PC-9 (cell line): ENCODE data around the gene ARHGAP36.

Experiments
- EZH2 ChIP-seq: fragments of 200-600 bp; sonication (generic); IDR thresholded peaks from 2 replicates; pipeline ENCODE4 v1.8.0; 2017; ENCODE audit warnings: antibody characterized with exemption, low read depth
- TF ChIP-seq, protein P1 (sequence below): fragments of 200-600 bp; sonication (generic); conservative IDR thresholded peaks from 2 replicates; pipeline ENCODE4 v1.6.1; 2017; ENCODE audit warnings: mixed run types, antibody characterized with exemption, mild to moderate bottlenecking, moderate library complexity

DNA sequence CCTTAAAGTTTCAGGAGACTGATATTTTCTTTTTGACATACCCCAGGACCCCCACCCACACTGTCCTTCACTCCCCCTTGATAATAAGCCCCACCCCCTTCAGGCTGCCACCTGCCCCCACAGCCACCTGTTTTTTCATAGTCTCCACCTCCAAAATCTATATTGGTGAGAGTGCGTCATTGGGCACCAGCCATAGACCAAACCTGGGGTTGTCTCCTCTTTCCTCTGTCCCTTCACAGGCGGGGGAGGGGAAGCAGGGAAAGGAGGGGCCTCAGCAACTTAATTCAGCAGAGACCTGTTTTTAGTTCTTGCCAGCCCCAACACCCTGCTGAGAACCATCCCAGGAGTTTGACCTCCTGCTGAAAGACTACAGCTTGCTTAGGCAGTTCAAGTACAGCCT is 1.1 kb downstream of the ARHGAP36 start:
- TF ChIP-seq, protein P1, sequence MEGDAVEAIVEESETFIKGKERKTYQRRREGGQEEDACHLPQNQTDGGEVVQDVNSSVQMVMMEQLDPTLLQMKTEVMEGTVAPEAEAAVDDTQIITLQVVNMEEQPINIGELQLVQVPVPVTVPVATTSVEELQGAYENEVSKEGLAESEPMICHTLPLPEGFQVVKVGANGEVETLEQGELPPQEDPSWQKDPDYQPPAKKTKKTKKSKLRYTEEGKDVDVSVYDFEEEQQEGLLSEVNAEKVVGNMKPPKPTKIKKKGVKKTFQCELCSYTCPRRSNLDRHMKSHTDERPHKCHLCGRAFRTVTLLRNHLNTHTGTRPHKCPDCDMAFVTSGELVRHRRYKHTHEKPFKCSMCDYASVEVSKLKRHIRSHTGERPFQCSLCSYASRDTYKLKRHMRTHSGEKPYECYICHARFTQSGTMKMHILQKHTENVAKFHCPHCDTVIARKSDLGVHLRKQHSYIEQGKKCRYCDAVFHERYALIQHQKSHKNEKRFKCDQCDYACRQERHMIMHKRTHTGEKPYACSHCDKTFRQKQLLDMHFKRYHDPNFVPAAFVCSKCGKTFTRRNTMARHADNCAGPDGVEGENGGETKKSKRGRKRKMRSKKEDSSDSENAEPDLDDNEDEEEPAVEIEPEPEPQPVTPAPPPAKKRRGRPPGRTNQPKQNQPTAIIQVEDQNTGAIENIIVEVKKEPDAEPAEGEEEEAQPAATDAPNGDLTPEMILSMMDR, result no peak
- no peak for TF ChIP-seq EZH2
